ENCODE data around the gene CWF19L2.

- TF ChIP-seq EZH2 (IDR thresholded peaks at IDR 0.05) = no peak
- TF ChIP-seq CTCF (IDR thresholded peaks at IDR 0.05) = peak; percentile 13
- no peak for TF ChIP-seq EZH2phosphoT487 (IDR thresholded peaks at IDR 0.05)
These were observed at the start of gene CWF19L2 for GRCh38 chr11:107457558-107458271.

Measured in neural progenitor cell (in vitro differentiated cells).